ENCODE data around the gene TCP1. TPM values are rescaled to one million over a fixed set of nuclear protein-coding genes. Genes with fewer than 3 reads are reported as not detected.
"Not testable (repeated sequence)": the region's sequence is repeated elsewhere in the genome, so short reads cannot be mapped to it uniquely, and the experiment has no call there.

TCP1 gene
- total and polyA plus RNA-seq, 2 donors, result 141 to 168 TPM

- 98% methylated on average over 4 of the region's 4 CpGs for WGBS
- DNase-seq (ENCODE audit: low read depth in 6 of 9, low spot score in 9 of 9), result no peak
- H3K36me3 ChIP-seq (ENCODE audit: control insufficient read depth in 2 of 2, insufficient read depth in 2 of 2, low read length in 1 of 2), result peaks cover 33 to 76% of the 10 kb centered on the region in 2 donors
Measured at GRCh38 chr6:159756508-159756907, 32.9 kb downstream of the TCP1 start.

DNA sequence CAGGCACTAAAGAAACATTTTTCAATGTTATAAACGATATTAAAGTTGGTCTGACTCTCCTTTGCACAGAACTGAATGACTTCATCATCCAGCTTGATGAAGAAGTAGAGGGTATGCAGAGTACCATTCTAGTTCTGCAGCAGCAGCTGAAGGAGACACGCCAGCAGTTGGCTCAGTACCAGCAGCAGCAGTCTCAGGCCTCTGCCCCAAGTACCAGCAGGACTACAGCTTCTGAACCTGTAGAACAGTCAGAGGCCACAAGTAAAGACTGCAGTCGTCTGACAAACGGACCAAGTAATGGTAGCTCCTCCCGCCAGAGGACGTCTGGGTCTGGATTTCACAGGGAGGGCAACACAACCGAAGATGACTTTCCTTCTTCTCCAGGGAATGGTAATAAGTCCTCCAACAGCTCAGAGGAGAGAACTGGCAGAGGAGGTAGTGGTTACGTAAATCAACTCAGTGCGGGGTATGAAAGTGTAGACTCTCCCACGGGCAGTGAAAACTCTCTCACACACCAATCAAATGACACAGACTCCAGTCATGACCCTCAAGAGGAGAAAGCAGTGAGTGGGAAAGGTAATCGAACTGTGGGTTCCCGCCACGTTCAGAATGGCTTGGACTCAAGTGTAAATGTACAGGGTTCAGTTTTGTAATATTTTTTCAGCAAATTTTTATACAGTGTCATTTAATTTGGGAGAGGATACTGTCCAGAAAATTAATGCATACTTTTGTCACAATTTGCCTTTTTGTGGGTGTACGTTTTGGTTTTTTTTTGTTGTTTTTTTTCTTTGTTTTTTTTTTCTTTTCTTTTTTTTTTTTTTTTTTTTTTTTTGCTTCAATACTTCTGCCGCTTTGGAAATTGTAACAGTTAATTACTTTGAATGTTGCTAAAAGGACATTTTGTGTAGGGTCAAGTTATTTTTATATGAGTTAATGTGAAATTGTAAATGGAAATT is 34.2 kb downstream of the TCP1 start:
- Histone ChIP-seq H3K4me3 (ENCODE audit: low read length in 2 of 2) (no peak overlapping the region), H3K27me3 (ENCODE audit: control insufficient read depth in 2 of 2, insufficient read depth in 1 of 2, low read length in 1 of 2) (no peaks in the 10 kb centered on the region), H3K27ac (ENCODE audit: low read depth in 1 of 2, low read length in 1 of 2) (no peak overlapping the region), H3K36me3 (ENCODE audit: control insufficient read depth in 2 of 2, insufficient read depth in 2 of 2, low read length in 1 of 2) (peaks cover 36 to 84% of the 10 kb centered on the region in 2 donors), H3K9me3 (ENCODE audit: control insufficient read depth in 2 of 2, insufficient read depth in 1 of 2, low read length in 1 of 2) (no peaks in the 10 kb centered on the region), H3K4me1 (ENCODE audit: control insufficient read depth in 2 of 2, insufficient read depth in 2 of 2, low read length in 2 of 2) (no peaks in the 10 kb centered on the region)
- no peak for DNase-seq (ENCODE audit: low read depth in 6 of 9, low spot score in 9 of 9)
- WGBS, result 95% methylated on average over 15 of the region's 15 CpGs

More at GRCh38 chr6:159756508-159756907, 32.9 kb downstream of the TCP1 start:
- H3K4me3 ChIP-seq (ENCODE audit: low read length in 2 of 2), result no peak overlapping the region
- H3K9me3 ChIP-seq (ENCODE audit: control insufficient read depth in 2 of 2, insufficient read depth in 1 of 2, low read length in 1 of 2), result no peaks in the 10 kb centered on the region
- peaks cover 5 to 7% of the 10 kb centered on the region in 2 donors for H3K4me1 ChIP-seq (ENCODE audit: control insufficient read depth in 2 of 2, insufficient read depth in 2 of 2, low read length in 2 of 2)
- no peaks in the 10 kb centered on the region for H3K27me3 ChIP-seq (ENCODE audit: control insufficient read depth in 2 of 2, insufficient read depth in 1 of 2, low read length in 1 of 2)
- H3K27ac ChIP-seq (ENCODE audit: low read depth in 1 of 2, low read length in 1 of 2), result no peak overlapping the region

DNA sequence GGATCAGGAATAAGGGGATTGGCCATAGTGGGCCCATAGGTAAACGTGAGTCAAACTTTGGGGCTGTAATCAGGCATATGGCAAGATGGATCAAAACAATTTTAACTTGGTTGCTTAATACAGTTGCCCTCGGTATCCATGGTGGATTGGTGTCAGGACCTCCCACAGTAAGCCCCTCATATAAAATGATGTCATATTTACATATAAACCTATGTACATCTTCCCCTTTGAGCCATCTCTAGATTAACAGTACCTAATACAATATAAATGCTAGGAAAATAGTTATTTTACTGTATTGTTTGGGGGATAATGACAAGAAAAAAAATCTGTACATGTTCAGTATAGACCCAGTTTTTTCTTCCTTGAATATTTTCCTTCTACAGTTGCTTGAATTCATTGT is 35.0 kb downstream of the TCP1 start:
- Histone ChIP-seq H3K9me3 (ENCODE audit: control insufficient read depth in 2 of 2, insufficient read depth in 1 of 2, low read length in 1 of 2) (no peaks in the 10 kb centered on the region), H3K4me1 (ENCODE audit: control insufficient read depth in 2 of 2, insufficient read depth in 2 of 2, low read length in 2 of 2) (no peaks in the 10 kb centered on the region), H3K36me3 (ENCODE audit: control insufficient read depth in 2 of 2, insufficient read depth in 2 of 2, low read length in 1 of 2) (peaks cover 36 to 85% of the 10 kb centered on the region in 2 donors), H3K4me3 (ENCODE audit: low read length in 2 of 2) (no peak overlapping the region), H3K27ac (ENCODE audit: low read depth in 1 of 2, low read length in 1 of 2) (no peak overlapping the region), H3K27me3 (ENCODE audit: control insufficient read depth in 2 of 2, insufficient read depth in 1 of 2, low read length in 1 of 2) (no peaks in the 10 kb centered on the region)
- 96% methylated on average over 2 of the region's 2 CpGs for WGBS
- no peak for DNase-seq (ENCODE audit: low read depth in 6 of 9, low spot score in 9 of 9)

- Histone ChIP-seq H3K4me3 (ENCODE audit: low read length in 2 of 2) (no peak overlapping the region), H3K4me1 (ENCODE audit: control insufficient read depth in 2 of 2, insufficient read depth in 2 of 2, low read length in 2 of 2) (no peaks in the 10 kb centered on the region), H3K27ac (ENCODE audit: low read depth in 1 of 2, low read length in 1 of 2) (no peak overlapping the region), H3K9me3 (ENCODE audit: control insufficient read depth in 2 of 2, insufficient read depth in 1 of 2, low read length in 1 of 2) (no peaks in the 10 kb centered on the region), H3K27me3 (ENCODE audit: control insufficient read depth in 2 of 2, insufficient read depth in 1 of 2, low read length in 1 of 2) (no peaks in the 10 kb centered on the region), H3K36me3 (ENCODE audit: control insufficient read depth in 2 of 2, insufficient read depth in 2 of 2, low read length in 1 of 2) (peaks cover 34 to 90% of the 10 kb centered on the region in 2 donors)
- no peak for DNase-seq (ENCODE audit: low read depth in 6 of 9, low spot score in 9 of 9)
- WGBS, result 98% methylated on average over 6 of the region's 6 CpGs
Measured at GRCh38 chr6:159753081-159753872, 36.1 kb downstream of the TCP1 start.

DNA sequence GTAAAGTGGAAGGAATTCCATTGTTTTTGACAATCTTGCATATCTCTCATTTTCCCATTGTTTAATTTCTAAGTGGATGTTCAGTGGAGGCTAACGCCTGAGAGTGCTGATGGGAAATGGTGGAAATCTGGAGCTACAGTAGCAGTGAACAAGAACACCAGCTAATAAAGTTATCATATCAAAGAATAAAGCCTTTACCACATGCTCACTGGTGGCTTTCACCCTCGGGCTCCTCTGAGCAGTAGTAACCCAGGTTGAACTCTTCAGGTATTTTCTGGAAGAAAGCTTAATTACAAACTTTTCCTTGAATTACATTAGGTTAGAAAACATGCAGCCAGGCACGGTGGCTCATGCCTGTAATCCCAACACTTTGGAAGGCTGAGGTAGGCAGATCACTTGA is 38.0 kb downstream of the TCP1 start:
- Histone ChIP-seq H3K4me3 (ENCODE audit: low read length in 2 of 2) (no peak overlapping the region), H3K27ac (ENCODE audit: low read depth in 1 of 2, low read length in 1 of 2) (no peak overlapping the region), H3K36me3 (ENCODE audit: control insufficient read depth in 2 of 2, insufficient read depth in 2 of 2, low read length in 1 of 2) (peaks cover 34 to 89% of the 10 kb centered on the region in 2 donors), H3K4me1 (ENCODE audit: control insufficient read depth in 2 of 2, insufficient read depth in 2 of 2, low read length in 2 of 2) (no peaks in the 10 kb centered on the region), H3K9me3 (ENCODE audit: control insufficient read depth in 2 of 2, insufficient read depth in 1 of 2, low read length in 1 of 2) (no peaks in the 10 kb centered on the region), H3K27me3 (ENCODE audit: control insufficient read depth in 2 of 2, insufficient read depth in 1 of 2, low read length in 1 of 2) (no peaks in the 10 kb centered on the region)
- no peak for DNase-seq (ENCODE audit: low read depth in 6 of 9, low spot score in 9 of 9)
- 97% methylated on average over 3 of the region's 3 CpGs for WGBS

- DNase-seq (ENCODE audit: low read depth in 6 of 9, low spot score in 9 of 9); H3K27ac ChIP-seq (ENCODE audit: low read depth in 1 of 2, low read length in 1 of 2): not testable (repeated sequence)
- 92% methylated on average over 7 of the region's 7 CpGs for WGBS
Measured at GRCh38 chr6:159748127-159748526, 41.3 kb downstream of the TCP1 start.

DNA sequence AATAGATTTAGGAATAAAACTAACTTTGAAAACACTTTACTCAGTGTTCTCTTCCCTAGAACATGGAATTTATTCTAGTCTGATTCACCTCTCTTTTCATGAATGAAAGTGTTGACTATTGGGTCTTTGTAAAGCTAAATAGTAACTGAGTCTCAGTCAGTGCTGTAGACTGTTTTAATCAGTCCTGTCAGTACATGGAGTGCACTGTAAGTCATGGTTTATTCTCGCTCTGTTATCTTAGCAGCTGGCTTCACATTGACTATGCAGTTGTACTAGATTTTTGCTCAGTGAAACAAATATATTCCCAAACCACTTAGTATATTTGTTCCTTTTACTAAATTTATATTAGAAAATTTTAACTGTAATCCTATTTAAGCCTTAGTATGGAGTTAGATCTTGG is 42.6 kb downstream of the TCP1 start:
- no peaks in the 10 kb centered on the region for H3K9me3 ChIP-seq (ENCODE audit: control insufficient read depth in 2 of 2, insufficient read depth in 1 of 2, low read length in 1 of 2)
- no peak overlapping the region for H3K4me3 ChIP-seq (ENCODE audit: low read length in 2 of 2)
- H3K27me3 ChIP-seq (ENCODE audit: control insufficient read depth in 2 of 2, insufficient read depth in 1 of 2, low read length in 1 of 2), result no peaks in the 10 kb centered on the region
- no peak for DNase-seq (ENCODE audit: low read depth in 6 of 9, low spot score in 9 of 9)
- H3K4me1 ChIP-seq (ENCODE audit: control insufficient read depth in 2 of 2, insufficient read depth in 2 of 2, low read length in 2 of 2), result no peaks in the 10 kb centered on the region
- H3K36me3 ChIP-seq (ENCODE audit: control insufficient read depth in 2 of 2, insufficient read depth in 2 of 2, low read length in 1 of 2), result peaks cover 42 to 91% of the 10 kb centered on the region in 2 donors
- H3K27ac ChIP-seq (ENCODE audit: low read depth in 1 of 2, low read length in 1 of 2), result no peak overlapping the region
- 97% methylated on average over 1 of the region's 1 CpG for WGBS

More at GRCh38 chr6:159748127-159748526, 41.3 kb downstream of the TCP1 start:
- peaks cover 38 to 90% of the 10 kb centered on the region in 2 donors for H3K36me3 ChIP-seq (ENCODE audit: control insufficient read depth in 2 of 2, insufficient read depth in 2 of 2, low read length in 1 of 2)
- not testable (repeated sequence) for H3K9me3 ChIP-seq (ENCODE audit: control insufficient read depth in 2 of 2, insufficient read depth in 1 of 2, low read length in 1 of 2); H3K27me3 ChIP-seq (ENCODE audit: control insufficient read depth in 2 of 2, insufficient read depth in 1 of 2, low read length in 1 of 2); H3K4me3 ChIP-seq (ENCODE audit: low read length in 2 of 2); H3K4me1 ChIP-seq (ENCODE audit: control insufficient read depth in 2 of 2, insufficient read depth in 2 of 2, low read length in 2 of 2)

DNA sequence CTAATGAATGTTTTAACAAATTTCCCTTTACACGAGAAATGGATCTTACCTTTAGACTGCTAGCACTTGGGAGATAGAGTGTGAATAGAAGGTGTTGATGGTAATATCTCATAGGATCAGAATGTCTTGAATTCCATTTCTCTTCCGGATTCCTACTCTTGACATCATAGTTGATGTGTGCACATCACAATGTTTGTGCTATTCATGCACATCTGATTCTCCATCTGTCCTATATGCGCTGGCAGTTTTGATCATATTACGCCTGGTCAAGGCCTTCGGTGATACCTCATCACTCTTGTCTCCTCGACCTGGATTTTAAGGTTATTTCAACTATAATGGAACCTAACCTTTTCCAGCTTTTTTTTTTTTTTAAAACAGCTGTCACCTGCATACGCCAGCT is 44.3 kb downstream of the TCP1 start:
- peaks cover 41 to 94% of the 10 kb centered on the region in 2 donors for H3K36me3 ChIP-seq (ENCODE audit: control insufficient read depth in 2 of 2, insufficient read depth in 2 of 2, low read length in 1 of 2)
- no peak for DNase-seq (ENCODE audit: low read depth in 6 of 9, low spot score in 9 of 9)
- H3K4me1 ChIP-seq (ENCODE audit: control insufficient read depth in 2 of 2, insufficient read depth in 2 of 2, low read length in 2 of 2), result no peaks in the 10 kb centered on the region
- WGBS, result 95% methylated on average over 7 of the region's 7 CpGs
- H3K27ac ChIP-seq (ENCODE audit: low read depth in 1 of 2, low read length in 1 of 2), result no peak overlapping the region
- no peaks in the 10 kb centered on the region for H3K27me3 ChIP-seq (ENCODE audit: control insufficient read depth in 2 of 2, insufficient read depth in 1 of 2, low read length in 1 of 2)
- no peak overlapping the region for H3K4me3 ChIP-seq (ENCODE audit: low read length in 2 of 2)
- no peaks in the 10 kb centered on the region for H3K9me3 ChIP-seq (ENCODE audit: control insufficient read depth in 2 of 2, insufficient read depth in 1 of 2, low read length in 1 of 2)

DNA sequence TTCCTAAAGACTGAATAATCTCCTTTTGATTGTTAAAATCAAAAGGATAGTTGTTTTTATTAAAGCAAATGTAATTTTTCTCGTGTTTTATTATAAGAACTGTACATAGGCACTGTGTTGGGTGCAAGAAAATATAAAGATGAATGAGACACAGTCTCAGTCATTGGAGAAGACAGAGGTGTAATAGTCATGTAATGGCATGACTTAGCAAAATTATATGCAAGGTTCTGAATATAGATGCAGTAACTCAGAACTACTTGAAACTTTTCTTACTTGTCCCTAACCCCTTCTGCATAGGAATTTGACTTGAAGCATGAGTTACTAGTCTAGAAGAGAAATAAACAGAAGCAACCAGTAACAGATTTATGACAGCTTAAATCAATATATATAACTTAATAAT is 47.2 kb downstream of the TCP1 start:
- peaks cover 37 to 91% of the 10 kb centered on the region in 2 donors for H3K36me3 ChIP-seq (ENCODE audit: control insufficient read depth in 2 of 2, insufficient read depth in 2 of 2, low read length in 1 of 2)
- DNase-seq (ENCODE audit: low read depth in 6 of 9, low spot score in 9 of 9), result no peak
- H3K27ac ChIP-seq (ENCODE audit: low read depth in 1 of 2, low read length in 1 of 2), result no peak overlapping the region
- no peaks in the 10 kb centered on the region for H3K9me3 ChIP-seq (ENCODE audit: control insufficient read depth in 2 of 2, insufficient read depth in 1 of 2, low read length in 1 of 2)
- no peaks in the 10 kb centered on the region for H3K4me1 ChIP-seq (ENCODE audit: control insufficient read depth in 2 of 2, insufficient read depth in 2 of 2, low read length in 2 of 2)
- 97% methylated on average over 1 of the region's 1 CpG for WGBS
- H3K4me3 ChIP-seq (ENCODE audit: low read length in 2 of 2), result no peak overlapping the region
- no peaks in the 10 kb centered on the region for H3K27me3 ChIP-seq (ENCODE audit: control insufficient read depth in 2 of 2, insufficient read depth in 1 of 2, low read length in 1 of 2)
